DOHH2 (cell line): ENCODE data around the gene BMERB1.
"Not testable (repeated sequence)": the region's sequence is repeated elsewhere in the genome, so short reads cannot be mapped to it uniquely, and the experiment has no call there.

Experiments
- H3F3A ChIP-seq: fragments of 200-600 bp; sonication (generic), shearing (Covaris generic); 2 replicates; pipeline ENCODE4 v1.6.0; 2016; ENCODE audit warnings: antibody characterized with exemption, mild to moderate bottlenecking; ENCODE audit not compliant: control insufficient read depth, insufficient read depth
- H3K27ac ChIP-seq: fragments of 200-600 bp; sonication (generic); 2 replicates; pipeline ENCODE4 v1.5.1; 2014; ENCODE audit warnings: low read depth, mild to moderate bottlenecking, low read length, moderate library complexity
- H3K27me3 ChIP-seq: fragments of 200-600 bp; sonication (generic); 2 replicates; pipeline ENCODE4 v1.6.1; 2014; ENCODE audit warnings: mild to moderate bottlenecking, low read length, mixed read lengths; ENCODE audit not compliant: control insufficient read depth
- H3K36me3 ChIP-seq: fragments of 200-600 bp; sonication (generic); 2 replicates; pipeline ENCODE4 v1.6.1; 2014; ENCODE audit warnings: mild to moderate bottlenecking, low read length, moderate library complexity, mixed read lengths; ENCODE audit not compliant: control insufficient read depth
- H3K4me1 ChIP-seq: fragments of 200-600 bp; sonication (generic); 2 replicates; pipeline ENCODE4 v1.6.1; 2014; ENCODE audit warnings: mild to moderate bottlenecking, low read length, mixed read lengths; ENCODE audit not compliant: control insufficient read depth
- H3K4me2 ChIP-seq: fragments of 200-600 bp; sonication (generic); 2 replicates; pipeline ENCODE4 v1.6.0; 2014; ENCODE audit warnings: mild to moderate bottlenecking, low read length, moderate library complexity
- H3K4me3 ChIP-seq: fragments of 200-600 bp; sonication (generic); 2 replicates; pipeline ENCODE4 v1.5.1; 2014; ENCODE audit warnings: mild to moderate bottlenecking, low read length, mixed read lengths
- H3K79me2 ChIP-seq: fragments of 200-600 bp; sonication (generic); 2 replicates; pipeline ENCODE4 v1.6.1; 2014; ENCODE audit warnings: mild to moderate bottlenecking, low read length, mixed read lengths; ENCODE audit not compliant: control insufficient read depth
- H3K9me2 ChIP-seq: fragments of 200-600 bp; sonication (generic); replicated peaks from 2 replicates; pipeline ENCODE4 v1.6.1; 2014; ENCODE audit warnings: mild to moderate bottlenecking, low read length, mixed read lengths; ENCODE audit not compliant: control insufficient read depth
- H3K9me3 ChIP-seq: fragments of 200-600 bp; sonication (generic); 2 replicates; pipeline ENCODE4 v1.6.1; 2014; ENCODE audit warnings: antibody characterized with exemption, low read length, mixed read lengths; ENCODE audit not compliant: control insufficient read depth, insufficient read depth
- H4K20me1 ChIP-seq: fragments of 200-600 bp; sonication (generic); 2 replicates; pipeline ENCODE4 v1.6.0; 2014; ENCODE audit warnings: low read depth, mild to moderate bottlenecking, antibody characterized with exemption, low read length, moderate library complexity; ENCODE audit not compliant: control insufficient read depth, insufficient read depth
- EZH2phosphoT487 ChIP-seq: fragments of 200-600 bp; sonication (generic); IDR thresholded peaks from 2 replicates; pipeline ENCODE4 v1.6.1; 2017; ENCODE audit warnings: borderline replicate concordance, mild to moderate bottlenecking, antibody characterized with exemption, low read length, moderate library complexity, mixed read lengths
- TF ChIP-seq, protein P1 (sequence below): fragments of 200-600 bp; sonication (generic); IDR thresholded peaks from one replicate; pipeline ENCODE4 v1.5.1; 2014; ENCODE audit warnings: antibody characterized with exemption, mild to moderate bottlenecking, low read depth, low read length; ENCODE audit not compliant: poor library complexity, severe bottlenecking

Gene BMERB1

DNA sequence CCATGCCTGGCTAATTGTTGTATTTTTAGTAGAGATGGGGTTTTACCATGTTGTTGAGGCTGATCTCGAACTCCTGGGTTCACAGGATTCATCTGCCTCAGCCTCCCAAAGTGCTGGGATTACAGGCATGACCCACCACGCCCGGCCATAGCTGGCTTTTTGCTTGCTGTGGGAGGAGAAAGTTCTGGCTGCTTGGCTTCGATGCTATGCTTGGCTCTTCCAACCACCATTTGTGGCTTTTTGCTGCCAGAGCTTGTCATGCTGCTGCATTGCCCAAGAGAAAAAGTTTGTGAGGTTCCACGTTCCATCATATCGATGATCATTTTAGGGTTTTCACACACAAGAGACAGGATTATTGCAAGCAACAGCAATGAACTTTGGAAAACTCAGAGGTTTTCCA, 16.2 kb downstream of the BMERB1 start:
- 0 out of 2 replicates have a peak, but pooled peaks cover 1% of the 10 kb centered on the region for H3K9me3 ChIP-seq

DNA sequence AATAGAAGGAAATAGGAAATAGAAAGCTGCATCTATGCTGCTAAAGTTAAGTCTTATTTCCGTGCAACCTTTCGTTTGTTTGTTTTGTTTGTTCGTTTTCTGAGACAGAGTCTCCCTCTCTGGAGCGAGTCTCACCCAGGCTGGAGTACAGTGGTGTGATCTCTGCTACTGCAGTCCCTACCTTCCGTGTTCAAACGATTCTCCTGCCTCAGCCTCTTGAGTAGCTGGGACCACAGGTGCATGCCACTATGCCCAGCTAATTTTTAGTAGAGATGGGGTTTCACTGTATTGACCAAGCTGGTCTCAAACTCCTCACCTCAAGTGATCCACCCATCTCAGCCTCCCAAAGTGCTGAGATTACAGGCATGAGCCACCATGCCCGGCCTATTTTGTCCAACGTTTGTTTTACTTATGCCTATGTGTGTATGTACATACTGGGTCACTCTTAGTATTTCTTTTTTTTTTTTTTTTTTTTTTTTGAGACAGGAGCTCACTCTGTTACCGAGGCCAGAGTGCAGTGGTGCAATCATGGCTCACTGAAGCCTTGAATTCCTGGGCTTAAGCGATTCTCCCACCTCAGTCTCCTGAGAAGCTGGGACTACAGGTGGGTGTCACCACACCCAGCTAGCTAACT, 16.8 kb downstream of the BMERB1 start:
- Histone ChIP-seq H3K27ac (no peak overlapping the region), H3K9me2 (no peaks in the 10 kb centered on the region)

More for the DNA sequence above, 16.2 kb downstream of the BMERB1 start:
- Histone ChIP-seq H3K79me2 (no peaks in the 10 kb centered on the region), H3K27ac (no peak overlapping the region), H3K4me3 (no peak overlapping the region), H3K36me3 (no peaks in the 10 kb centered on the region), H3K4me1 (no peaks in the 10 kb centered on the region), H3F3A (no peaks in the 10 kb centered on the region), H3K4me2 (no peak overlapping the region), H3K27me3 (peaks cover 4% of the 10 kb centered on the region; the same call in 1 of the 2 replicates), H4K20me1 (no peaks in the 10 kb centered on the region), H3K9me2 (no peaks in the 10 kb centered on the region)
- TF ChIP-seq, protein P1, sequence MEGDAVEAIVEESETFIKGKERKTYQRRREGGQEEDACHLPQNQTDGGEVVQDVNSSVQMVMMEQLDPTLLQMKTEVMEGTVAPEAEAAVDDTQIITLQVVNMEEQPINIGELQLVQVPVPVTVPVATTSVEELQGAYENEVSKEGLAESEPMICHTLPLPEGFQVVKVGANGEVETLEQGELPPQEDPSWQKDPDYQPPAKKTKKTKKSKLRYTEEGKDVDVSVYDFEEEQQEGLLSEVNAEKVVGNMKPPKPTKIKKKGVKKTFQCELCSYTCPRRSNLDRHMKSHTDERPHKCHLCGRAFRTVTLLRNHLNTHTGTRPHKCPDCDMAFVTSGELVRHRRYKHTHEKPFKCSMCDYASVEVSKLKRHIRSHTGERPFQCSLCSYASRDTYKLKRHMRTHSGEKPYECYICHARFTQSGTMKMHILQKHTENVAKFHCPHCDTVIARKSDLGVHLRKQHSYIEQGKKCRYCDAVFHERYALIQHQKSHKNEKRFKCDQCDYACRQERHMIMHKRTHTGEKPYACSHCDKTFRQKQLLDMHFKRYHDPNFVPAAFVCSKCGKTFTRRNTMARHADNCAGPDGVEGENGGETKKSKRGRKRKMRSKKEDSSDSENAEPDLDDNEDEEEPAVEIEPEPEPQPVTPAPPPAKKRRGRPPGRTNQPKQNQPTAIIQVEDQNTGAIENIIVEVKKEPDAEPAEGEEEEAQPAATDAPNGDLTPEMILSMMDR, result no peak
- no peak for TF ChIP-seq EZH2phosphoT487

DNA sequence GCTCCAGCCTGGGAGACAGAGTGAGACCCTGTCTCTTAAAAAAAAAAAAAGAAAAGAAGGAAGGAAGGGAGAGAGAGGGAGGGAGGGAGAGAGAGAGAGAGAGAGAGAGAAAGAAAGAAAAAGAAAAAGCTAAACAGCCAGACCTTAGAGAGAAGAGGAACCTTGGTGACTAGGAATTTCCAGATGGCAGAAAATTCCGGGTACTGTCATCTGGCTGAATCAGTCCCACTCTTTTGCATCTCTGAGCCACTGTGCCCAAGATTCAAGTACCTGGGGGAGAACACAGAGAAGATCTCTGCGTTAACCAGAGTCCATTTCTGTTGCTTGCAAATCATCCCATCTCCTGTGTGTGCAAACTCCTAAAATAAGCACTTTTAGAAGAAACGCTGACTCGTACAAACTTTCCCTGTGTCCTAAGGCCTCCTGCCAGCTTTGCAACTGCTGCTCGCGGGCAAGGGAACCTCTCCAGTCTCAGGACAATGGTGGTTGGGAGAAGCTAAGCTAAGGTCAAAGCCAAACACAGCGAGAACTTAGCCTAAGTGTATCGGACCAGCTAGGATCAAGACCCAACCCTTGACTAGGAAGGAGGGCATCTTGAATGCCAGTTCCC, 18.0 kb downstream of the BMERB1 start:
- no peak overlapping the region for H3K27ac ChIP-seq
- H3K9me3 ChIP-seq, result no peaks in the 10 kb centered on the region
- no peaks in the 10 kb centered on the region for H4K20me1 ChIP-seq
- no peaks in the 10 kb centered on the region for H3F3A ChIP-seq
- H3K4me2 ChIP-seq, result no peak overlapping the region
- no peaks in the 10 kb centered on the region for H3K9me2 ChIP-seq
- H3K27me3 ChIP-seq, result peaks cover 6% of the 10 kb centered on the region
- no peak overlapping the region for H3K4me3 ChIP-seq
- H3K4me1 ChIP-seq, result no peaks in the 10 kb centered on the region
- H3K36me3 ChIP-seq, result no peaks in the 10 kb centered on the region
- H3K79me2 ChIP-seq, result no peaks in the 10 kb centered on the region
- TF ChIP-seq, protein P1, result no peak
- no peak for TF ChIP-seq EZH2phosphoT487

More for the DNA sequence above, 16.8 kb downstream of the BMERB1 start:
- H3K36me3 ChIP-seq, result no peaks in the 10 kb centered on the region
- H3K79me2 ChIP-seq, result no peaks in the 10 kb centered on the region
- H3K4me3 ChIP-seq, result no peak overlapping the region
- H3K4me2 ChIP-seq, result no peak overlapping the region
- H3K27me3 ChIP-seq, result peaks cover 8% of the 10 kb centered on the region; the same call in 1 of the 2 replicates
- H3K9me3 ChIP-seq, result no peaks in the 10 kb centered on the region
- H4K20me1 ChIP-seq, result no peaks in the 10 kb centered on the region
- H3F3A ChIP-seq, result no peaks in the 10 kb centered on the region
- no peaks in the 10 kb centered on the region for H3K4me1 ChIP-seq
- no peak for TF ChIP-seq EZH2phosphoT487
- TF ChIP-seq, protein P1, result no peak

DNA sequence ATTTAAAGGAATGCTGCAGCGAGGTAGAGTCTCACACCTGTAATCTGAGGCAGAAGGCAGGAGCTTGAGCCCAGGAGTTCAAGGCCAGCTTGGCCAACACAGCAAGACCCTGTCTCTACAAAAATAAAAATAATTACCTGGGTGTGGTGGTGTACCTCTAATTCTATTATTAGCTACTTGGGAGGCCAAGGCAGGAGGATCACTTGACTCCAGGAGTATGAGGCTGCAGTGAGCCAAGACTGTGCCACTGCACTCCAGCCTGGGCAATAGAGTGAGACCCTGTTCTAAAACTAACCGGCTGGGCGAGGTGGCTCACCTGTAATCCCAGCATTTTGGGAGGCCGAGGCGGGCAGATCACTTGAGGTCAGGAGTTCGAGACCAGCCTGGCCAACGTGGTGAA, 18.9 kb downstream of the BMERB1 start:
- not testable (repeated sequence) for H3K4me2 ChIP-seq, H3K79me2 ChIP-seq, H3K9me2 ChIP-seq, H3K27ac ChIP-seq, H3F3A ChIP-seq, H3K36me3 ChIP-seq, H4K20me1 ChIP-seq, H3K4me3 ChIP-seq, H3K9me3 ChIP-seq, H3K4me1 ChIP-seq
- peaks cover 10% of the 10 kb centered on the region for H3K27me3 ChIP-seq

DNA sequence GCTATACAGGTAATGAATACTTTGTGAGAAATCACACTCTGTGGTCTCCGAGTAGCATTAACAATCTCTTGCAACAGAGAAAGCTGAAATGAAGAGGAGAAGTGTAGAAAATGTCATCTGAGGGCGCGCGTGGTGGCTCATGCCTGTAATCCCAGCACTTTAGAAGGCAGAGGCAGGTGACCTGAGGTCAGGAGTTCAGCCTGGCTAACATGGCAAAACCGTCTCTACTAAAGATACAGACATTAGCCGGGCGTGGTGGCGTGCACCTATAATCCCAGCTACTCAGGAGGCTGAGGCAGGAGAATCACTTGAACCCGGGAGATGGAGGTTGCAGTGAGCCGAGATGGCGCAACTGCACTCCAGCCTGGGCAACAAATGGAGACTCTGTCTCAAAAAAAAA, 20.5 kb downstream of the BMERB1 start:
- H3K9me3 ChIP-seq, H3K36me3 ChIP-seq, H3K4me1 ChIP-seq, H3K4me2 ChIP-seq, H4K20me1 ChIP-seq, H3K9me2 ChIP-seq, H3K27ac ChIP-seq, H3K79me2 ChIP-seq, H3F3A ChIP-seq, H3K4me3 ChIP-seq: not testable (repeated sequence)
- H3K27me3 ChIP-seq, result peaks cover 10% of the 10 kb centered on the region
